ENCODE measurements around the gene RBMS3.
"Not testable (repeated sequence)": the region's sequence is repeated elsewhere in the genome, so short reads cannot be mapped to it uniquely, and the experiment has no call there.

RBMS3 gene

DNA sequence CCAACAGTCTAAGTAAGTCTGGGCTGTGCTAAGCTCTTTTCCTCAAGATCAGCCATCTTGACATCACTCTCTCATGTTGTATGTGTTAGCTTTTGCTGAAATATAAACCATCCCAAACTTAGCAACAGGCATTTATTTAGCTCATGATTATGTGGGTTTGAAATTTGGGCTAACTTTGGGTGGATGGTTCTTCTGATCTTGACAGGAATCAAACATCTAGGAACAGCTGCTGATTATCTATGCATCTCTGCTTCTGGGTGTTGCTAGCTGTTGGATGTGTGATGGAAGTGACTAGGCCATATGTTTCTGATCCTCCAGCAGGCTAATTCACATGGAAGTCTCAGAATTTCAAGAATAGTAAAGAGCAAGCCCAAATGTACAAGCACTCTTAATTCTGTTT is 710.3 kb downstream of the RBMS3 start:
- no peak for DNase-seq

DNA sequence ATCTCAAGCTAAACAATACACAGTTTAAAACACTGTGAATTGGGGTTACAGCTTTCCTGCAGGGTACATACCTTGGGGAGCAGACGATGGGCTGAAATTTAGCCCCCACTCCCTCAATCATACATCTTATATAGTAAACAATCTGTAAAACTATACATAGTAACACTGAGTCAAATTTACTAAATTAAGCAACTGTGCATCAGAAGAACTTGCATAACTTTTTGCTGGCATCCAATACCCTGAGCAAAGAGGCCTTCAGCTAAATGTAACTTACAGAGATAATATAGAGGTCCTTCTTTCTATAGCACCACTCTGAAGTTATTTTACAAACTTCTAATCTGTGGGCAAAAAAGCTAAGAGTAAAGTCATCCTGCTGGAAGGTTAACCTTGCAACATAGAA is 721.9 kb downstream of the RBMS3 start:
- DNase-seq: no peak

DNA sequence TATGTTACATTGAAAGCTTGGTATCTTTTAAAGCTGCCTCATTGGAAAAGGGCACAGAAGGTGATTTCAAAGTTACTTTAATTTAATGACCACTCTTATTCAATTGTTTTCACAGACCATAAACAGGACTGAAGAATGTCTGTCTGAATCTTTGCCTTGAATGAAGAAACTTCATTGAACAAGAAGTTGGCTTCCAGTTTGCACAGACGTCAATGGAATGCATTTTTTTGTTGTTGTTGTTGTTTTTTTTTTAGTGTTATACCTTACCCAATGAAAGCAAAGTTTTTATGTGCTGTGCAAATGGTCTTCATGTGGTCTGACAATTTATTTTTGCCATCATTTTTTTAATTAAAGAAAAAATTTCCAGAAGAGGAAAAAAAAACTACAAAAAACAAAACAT is 722.9 kb downstream of the RBMS3 start:
- DNase-seq: no peak

DNA sequence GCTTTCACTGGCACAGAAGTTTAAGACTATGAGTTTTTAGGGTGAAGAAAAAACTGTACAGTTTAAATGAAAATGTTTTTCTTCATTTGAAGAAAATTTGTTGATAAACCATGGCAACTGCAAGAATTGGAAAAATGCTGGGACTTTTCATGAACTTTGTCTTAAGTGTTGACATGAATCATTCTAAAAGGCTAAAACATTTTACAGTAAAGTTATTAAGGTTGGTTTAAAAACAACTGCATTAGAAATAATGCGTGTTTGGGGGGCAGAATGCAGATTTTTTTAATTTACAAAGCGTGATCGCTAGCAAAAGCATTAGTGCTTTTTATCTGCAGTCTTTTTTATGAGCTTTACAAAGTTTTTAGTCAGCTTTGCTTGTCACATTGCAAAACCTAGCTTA is 723.6 kb downstream of the RBMS3 start:
- no peak for DNase-seq

DNA sequence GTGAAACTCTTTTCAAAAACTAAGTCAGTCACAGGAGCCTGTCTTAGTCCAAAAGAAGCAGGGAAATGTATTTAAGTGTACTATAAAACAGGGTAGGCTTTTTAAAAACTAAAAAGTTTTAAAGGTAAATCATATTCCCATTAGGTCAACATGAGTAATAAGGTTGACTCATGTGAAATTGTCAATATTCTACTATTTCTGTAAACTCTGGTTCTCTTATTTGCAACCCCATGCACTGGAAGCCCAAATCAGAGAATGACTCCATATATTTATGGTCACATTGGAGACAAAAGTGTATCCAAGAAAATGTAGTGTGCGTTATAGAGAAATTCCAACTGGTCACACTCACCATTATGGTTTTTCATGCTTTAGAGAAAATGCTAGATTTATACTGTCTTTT is 725.2 kb downstream of the RBMS3 start:
- no peak for DNase-seq

DNA sequence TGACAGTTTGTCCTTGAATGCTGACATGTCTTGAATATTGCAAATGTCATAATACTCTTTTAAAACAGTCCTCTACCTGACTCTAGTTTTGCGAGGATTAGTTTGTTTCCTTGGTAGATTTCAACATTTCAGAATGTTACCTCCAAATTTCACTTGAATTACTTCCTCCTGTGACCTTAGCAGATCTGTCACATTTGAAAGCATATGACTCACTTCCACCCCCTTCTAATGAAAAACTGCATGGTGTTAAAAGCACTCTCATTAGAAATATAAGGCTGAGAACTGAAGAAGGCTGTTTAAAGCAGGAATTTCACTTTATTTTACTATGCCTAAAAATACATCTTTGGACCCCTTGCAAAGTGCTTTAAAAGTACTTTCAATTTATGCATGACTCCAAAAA is 726.8 kb downstream of the RBMS3 start:
- DNase-seq: peak; percentile 61

DNA sequence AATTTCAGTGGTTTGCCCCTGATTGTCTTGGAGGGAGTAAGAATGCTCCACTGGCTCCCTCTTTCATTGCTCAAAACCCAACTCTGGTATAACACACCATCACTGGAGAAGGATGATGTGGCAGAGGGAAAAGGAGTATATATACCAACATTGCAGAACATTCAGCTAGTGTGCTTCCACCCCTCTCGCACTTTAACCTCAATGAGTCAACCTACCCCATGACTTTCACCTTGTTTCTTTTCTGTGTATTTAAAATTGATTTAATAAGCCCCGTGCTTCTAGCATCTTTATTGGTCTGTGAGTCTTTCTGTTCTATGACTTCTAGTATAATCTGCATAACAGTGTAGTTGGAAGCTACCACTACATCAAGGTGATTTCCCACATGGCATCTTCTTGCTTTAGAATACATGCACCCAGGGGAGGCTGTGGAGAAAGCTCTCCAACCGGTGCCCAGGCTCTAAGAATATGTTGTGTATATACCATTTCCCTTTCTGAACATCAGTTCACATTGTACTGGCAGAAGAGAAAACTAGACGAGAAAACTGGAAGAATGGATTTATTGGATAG is 730.4 kb downstream of the RBMS3 start:
- DNase-seq: no peak

DNA sequence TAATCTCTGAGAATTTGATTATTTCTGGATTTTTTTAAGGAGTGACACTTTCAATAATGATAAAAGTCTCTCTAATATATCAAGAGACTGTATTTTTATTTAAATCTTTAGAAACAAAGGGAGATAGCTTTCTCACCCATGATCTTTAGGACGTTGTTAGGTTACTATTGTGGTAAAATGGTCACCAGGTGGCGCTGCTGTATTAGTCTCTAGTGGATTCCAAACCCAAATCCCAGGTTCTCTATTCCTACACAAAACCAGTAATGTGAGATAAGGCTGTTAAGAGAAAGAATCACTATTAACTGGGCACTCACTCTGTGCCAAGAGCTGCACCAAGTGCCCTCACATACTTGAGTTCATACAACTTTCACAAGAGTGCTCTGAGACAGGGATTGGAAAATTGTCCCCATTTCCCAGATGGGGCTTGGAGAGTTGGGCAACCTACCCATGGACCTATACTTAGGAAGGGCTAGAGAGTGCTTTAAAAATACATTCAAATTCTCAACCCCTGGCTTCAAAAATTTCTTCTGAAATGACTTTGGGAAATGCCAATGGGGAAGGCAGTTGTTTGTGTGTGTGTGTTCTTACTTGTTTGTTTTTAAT is 732.2 kb downstream of the RBMS3 start:
- peak; percentile 70 for DNase-seq

DNA sequence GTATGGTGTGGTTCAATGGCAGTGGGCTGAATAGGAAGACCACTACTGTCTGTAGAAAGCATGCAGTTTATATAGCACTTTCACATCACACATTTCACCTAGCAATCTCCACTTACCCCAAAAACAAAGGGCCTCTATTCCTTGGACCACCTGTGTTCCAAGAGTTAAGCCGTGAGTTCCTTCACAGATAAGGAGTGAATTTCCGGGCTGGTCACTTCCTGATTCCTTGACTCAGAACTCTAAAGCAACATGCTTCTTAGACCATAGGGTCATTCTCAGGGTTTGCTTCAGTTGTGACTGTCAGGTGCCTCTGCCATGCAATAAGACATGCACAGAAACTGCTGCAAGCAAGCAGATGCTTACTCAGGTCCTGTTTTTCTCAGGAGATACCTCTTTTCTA is 737.0 kb downstream of the RBMS3 start:
- peak; percentile 14 for DNase-seq

DNA sequence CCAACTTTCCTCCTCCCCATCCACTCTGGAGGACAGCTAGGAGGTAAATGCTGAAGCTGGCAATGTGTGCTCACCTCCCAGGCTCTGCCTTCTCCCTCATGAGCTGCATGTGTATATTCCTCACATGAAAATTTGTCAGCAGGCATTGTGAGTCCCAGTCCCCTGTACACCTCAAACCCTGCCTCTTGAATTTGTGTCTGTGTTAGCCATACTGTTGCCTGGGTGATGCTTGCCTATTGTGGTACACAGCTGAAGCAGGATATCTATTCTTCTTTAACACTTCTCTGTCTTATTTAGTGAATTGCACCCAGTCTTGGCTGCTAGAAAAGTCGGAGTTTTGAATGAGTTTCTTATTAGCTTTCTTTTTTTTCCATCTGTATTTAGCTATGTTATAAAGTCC is 739.5 kb downstream of the RBMS3 start:
- DNase-seq: no peak

DNA sequence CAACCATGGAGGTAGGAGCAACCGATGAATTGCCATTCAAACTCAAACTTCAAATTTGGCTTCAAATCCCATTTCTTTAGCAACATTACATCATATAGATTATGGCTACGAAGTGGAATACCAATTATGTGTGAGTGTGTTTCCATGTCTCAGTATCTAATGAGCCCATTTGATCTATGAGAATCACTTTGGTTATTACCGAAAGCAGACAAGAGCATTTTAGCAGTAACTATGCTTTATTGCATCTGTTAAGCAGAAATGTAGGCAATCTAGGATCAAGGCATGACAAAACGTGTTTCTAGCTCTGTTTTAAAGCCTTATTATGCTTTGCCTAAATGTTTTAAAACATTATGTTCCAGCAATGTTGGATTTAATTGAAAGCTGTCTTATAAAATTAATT is 743.6 kb downstream of the RBMS3 start:
- no peak for DNase-seq

DNA sequence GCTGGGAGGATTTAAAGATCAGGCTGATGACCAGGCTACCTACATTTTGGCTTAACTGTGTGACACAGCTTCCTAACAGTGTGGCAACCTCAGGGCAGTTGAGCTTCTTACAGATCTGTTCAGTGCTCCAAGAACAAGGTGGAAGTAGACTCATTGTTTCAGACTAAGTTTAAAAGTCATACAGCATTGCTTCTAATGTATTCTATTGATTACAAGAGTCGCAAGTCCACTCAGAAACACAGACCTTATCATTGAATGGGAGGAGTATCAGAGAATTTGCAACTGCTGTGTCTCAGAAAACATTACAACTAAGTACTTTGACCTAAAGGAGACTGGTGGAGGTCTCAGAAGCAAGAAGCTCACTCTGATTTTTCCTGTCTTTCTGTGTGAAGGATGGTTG is 746.0 kb downstream of the RBMS3 start:
- no peak for DNase-seq

DNA sequence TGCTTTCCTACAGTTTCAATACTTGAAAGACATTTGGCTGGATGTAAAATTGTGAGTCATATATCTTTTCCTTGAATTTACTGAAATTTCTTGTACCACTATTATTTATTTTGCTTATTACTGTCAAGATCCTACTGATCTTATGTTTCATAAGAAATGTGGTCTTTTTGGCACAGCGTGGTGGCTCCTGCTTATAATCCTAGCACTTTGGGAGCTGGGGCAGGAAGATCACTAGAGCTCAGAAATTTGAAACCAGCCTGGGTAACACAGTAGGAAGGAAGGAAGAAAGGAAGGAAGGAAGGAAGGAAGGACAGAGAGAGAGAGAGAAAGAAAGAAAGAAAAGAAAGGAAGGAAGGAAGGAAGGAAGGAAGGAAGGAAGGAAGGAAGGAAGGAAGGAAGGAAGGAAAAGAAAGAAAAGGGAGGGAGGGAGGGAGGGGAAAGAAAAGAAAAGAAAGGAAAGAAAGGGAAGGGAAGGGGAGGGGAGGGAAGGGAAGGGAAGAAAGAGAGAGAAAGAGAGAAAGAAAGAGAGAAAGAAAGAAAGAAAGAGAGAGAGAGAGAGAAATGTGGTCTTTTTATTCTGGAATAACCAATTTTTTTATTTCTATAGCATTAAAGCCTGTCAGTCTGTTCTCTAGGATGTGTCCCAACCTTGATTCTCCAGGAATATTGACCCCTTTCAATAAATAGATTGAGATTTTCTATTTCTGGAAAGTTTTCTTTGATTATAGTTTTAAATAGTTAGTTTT is 753.5 kb downstream of the RBMS3 start:
- no peak for DNase-seq

DNA sequence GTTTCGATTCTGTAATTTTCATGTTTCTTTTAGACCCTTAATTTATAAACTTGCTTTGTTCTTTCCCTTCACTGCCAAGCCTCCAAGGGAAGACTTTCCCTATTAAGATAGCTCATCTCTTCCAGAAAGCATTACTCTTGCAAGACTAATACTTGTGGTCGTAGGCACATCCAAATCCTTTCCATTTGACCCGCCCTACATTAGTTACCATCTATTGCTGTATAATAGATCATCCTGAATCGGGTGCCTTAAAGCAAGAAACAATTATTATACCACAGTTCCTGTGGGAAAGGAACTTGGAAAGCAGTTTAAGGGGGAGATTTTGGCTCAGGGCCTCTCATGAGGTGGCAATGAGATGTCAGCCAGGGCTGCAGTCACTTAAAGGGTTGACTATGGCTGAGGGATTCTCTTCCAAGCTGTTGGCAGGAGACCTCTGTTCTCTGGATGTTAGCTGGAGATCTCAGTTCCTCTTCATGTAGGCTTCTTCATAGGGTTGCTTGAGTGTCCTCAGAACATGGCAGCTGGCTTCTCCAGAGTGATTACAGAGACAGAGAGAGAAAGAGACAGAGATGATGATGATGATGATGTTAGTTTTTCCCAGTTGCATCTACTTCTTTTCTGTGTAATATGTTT is 755.2 kb downstream of the RBMS3 start:
- DNase-seq: no peak

DNA sequence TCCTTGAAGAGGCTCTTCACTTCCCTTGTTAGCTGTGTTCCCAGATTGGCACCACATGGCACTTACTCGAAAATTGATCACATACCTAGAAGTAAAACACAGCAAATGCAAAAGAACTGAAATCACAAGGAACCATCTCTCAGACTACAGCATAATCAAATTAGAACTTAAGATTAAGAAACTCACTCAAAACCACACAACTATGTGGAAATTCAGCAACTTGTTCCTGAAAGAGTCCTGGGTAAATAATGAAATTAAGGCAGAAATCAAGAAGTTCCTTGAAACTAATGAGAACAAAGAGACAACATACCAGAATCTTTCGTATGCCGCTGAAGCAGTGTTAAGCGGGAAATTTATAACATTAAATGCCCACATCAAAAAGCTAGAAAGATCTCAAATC is 759.3 kb downstream of the RBMS3 start:
- peak; percentile 67 for DNase-seq

DNA sequence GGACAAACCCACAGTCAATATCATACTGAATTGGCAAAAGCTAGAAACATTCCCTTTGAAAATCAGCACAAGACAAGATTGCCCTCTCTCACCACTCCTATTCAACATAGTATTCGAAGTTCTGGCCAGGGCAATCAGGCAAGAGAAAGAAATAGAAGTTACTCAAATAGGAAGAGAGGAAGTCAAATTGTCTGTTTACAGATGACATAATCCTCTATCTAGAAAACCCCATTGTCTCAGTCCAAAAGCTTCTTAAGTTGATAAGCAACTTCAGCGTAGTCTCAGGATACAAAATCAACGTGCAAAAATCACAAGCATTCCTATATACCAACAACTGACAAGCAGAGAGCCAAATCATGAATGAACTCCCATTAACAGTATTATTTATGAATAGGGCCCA is 760.6 kb downstream of the RBMS3 start:
- peak; percentile 65 for DNase-seq

DNA sequence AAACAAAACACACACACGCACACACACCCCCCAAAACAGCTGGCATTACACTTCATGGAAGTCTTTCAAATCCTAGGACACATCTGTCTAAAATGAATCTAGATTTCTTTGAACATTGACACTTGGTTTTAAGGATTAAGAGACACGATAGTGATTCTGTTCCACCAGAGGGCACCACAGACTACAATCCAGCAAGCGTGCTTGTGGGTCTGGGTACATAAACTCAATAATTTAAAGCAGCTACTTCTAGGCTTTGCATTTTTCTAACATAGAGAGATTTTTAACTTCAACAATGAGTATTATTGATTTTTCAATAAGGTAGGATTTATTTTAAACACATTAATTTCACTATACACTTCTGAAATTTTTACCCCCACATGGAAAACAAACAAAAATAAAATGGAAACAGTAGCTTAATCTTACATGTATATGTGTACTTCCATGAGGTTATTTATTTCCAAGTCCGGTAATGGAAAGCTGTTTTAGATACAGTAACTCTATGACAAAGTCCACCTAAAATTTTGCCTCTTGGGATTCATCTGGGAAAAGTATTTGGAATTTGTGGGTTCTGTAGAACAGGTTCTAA is 761.5 kb downstream of the RBMS3 start:
- peak; percentile 69 for DNase-seq

DNA sequence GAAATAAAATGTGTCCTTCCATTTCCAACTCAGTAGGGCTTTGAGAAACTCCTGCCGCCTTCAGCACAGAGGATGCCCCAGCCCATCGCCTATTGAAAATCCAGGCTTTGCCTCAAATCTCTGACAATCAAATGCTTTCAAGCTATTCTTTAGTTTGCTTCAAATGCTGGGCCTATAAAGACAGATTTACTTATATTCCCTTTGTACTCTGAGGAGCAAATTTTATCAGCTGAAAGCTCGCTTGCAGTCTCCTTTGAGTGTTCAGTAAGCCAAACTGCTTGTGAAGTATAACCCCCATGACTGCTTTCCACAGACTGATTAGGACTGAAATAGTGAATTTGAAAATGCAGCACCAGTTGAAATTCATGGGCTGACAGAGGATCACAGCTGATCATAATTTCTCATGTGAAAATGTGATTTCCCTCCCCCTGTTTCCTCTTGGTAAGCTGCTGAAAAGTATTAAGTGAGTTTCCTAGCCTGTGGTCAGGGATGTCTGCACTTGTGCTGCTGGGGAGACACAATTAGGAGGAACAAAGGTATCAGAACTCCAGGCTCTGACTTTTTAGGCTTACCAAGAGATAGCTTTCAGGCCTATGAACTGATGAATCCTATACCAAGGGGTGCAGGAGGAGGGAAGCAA is 762.2 kb downstream of the RBMS3 start:
- DNase-seq: no peak

DNA sequence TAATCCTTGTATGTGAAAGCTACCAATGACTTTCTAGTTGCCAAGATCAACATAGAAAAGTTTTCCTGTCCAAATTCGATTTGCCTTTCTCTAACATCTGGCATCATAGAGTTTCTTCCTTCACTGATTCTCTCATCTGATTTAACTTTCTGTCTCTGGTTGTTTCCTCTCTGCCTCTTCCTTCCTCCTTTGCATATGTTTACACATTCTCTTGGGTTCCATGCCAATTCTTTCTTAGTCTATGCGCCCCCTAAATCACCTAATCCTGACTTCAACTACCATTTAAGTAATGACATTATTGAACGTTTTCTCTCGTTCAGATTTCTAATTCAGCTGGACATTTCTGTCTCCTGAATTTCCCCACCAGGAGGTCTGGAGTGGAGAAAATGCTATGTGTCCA is 763.6 kb downstream of the RBMS3 start:
- no peak for DNase-seq

DNA sequence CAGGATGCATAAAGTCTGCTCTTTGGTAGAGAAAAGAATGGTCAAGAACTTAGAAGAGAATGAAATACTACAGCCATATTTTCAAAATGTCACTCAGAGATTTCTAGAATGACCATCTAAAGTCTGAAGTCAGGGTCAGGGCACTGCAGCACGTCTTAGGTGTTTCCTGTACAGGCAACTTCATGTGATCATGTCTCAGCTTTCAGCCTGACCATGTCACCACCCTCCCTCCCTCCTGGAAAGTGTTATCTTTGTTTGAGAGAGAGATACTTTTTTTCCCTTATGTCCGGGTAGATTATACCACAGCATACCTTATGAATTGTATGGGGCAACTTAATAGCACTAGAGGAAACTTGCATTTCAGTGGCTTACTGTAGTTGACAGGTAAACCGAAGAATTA is 767.6 kb downstream of the RBMS3 start:
- no peak for DNase-seq

DNA sequence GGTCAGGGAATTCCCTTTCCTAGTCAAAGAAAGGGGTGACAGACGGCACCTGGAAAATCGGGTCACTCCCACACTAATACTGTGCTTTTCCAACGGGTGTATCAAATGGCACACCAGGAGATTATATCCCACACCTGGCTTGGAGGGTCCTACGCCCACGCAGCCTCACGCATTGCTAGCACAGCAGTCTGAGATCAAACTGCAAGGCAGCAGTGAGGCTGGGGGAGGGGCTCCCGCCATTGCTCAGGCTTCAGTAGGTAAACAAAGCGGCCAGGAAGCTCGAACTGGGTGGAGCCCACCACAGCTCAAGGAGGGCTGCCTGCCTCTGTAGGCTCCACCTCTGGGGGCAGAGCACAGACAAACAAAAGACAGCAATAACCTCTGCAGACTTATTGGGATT is 769.2 kb downstream of the RBMS3 start:
- not testable (repeated sequence) for DNase-seq

DNA sequence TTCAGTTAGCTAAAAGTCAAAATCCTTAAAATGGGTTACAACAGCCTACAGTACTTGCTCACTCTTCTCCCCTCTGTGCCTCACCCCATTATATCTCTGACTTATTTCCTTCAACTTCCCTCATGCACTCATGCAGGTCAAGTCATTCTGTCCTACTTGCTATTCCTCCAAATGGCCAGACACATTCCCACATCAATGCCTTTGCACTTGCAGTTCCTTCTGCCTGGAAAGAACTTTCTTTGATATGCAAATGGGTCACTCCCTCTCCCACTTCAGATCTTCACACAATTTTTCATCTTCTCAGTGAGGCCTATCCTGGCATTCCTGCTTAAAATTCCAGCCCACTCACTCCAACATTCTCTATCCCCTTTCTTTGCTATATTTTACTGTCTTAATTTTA is 778.4 kb downstream of the RBMS3 start:
- DNase-seq: no peak
